A549 (cell line): ENCODE data around the gene C3orf62. TPM values are rescaled to one million over a fixed set of nuclear protein-coding genes. Genes with fewer than 3 reads are reported as not detected.
A peak's percentile ranks its signal among the peaks of the same experiment; 100 is the strongest.
"Not testable (repeated sequence)": the region's sequence is repeated elsewhere in the genome, so short reads cannot be mapped to it uniquely, and the experiment has no call there.

Source experiments
- ATAC-seq, 2 experiments: fragments of 200-7000 bp in 1 of 2; fragments of >200 bp in 1 of 2; cut with Nextera tagmentation in 1 of 2; cut with Tn5 transposase in 1 of 2; 3 replicates each; pipeline versions ENCODE4 v1.8.0 to v1.9.1; 2018 to 2020; ENCODE audit warnings: mild to moderate bottlenecking in 1 of 2, moderate library complexity in 1 of 2
- CTCF ChIA-PET: fragments of 300-600 bp; sonication (Branson Sonifier 250); formaldehyde crosslinking; extraction: SDS; loops from one replicate; lab custom pipeline; 2021; ENCODE audit warnings: antibody characterized with exemption, inconsistent platforms; lab: Yijun Ruan, JAX
- POLR2A ChIA-PET: fragments of 350-600 bp; formaldehyde crosslinking; extraction: SDS; loops from one replicate; lab custom pipeline; 2021; ENCODE audit warnings: antibody characterized with exemption, inconsistent platforms; lab: Yijun Ruan, JAX
- DNase-seq, 2 experiments: peaks; one replicate each; pipeline versions ENCODE4 v3.0.0 to v3.0.0-alpha.2; 2011 to 2016; ENCODE audit warnings: low read depth in 1 of 2, low spot score in 1 of 2
- FAIRE-seq: peaks from 2 replicates; lab custom pipeline; 2011; peaks lifted over from hg19 to GRCh38; lab: Jason Lieb, UNC
- H3K27ac ChIP-seq, 2 experiments: fragments of >200 bp; sonication (Bioruptor Twin); formaldehyde crosslinking; 3 replicates each; pipeline ENCODE4 v1.5.1; 2016 to 2017
- H3K4me1 ChIP-seq: fragments of >200 bp; sonication (Bioruptor Twin); formaldehyde crosslinking; 3 replicates; pipeline ENCODE4 v1.6.1; 2016
- H3K4me2 ChIP-seq: fragments of >200 bp; sonication (Bioruptor Twin); formaldehyde crosslinking; 3 replicates; pipeline ENCODE4 v1.6.1; 2016
- H3K4me3 ChIP-seq: fragments of >200 bp; sonication (Bioruptor Twin); formaldehyde crosslinking; 3 replicates; pipeline ENCODE4 v1.5.1; 2016
- H3K9me3 ChIP-seq: fragments of >200 bp; sonication (Bioruptor Twin); formaldehyde crosslinking; 3 replicates; pipeline ENCODE4 v1.6.1; 2016
- CEBPB ChIP-seq, 2 experiments: fragments of >200 bp in 1 of 2; sonication (Bioruptor Twin) in 1 of 2; formaldehyde crosslinking in 1 of 2; IDR thresholded peaks; 2 replicates each; pipeline ENCODE4 v1.6.1; 2012 to 2016
- HES2 ChIP-seq: fragments of >200 bp; sonication (Bioruptor Twin); formaldehyde crosslinking; IDR thresholded peaks from 2 replicates; pipeline ENCODE4 v1.6.1; 2016
- JUNB ChIP-seq: fragments of >200 bp; sonication (Bioruptor Twin); formaldehyde crosslinking; IDR thresholded peaks from 2 replicates; pipeline ENCODE4 v1.6.1; 2016
- KDM1A ChIP-seq: fragments of 200-600 bp; sonication (generic); IDR thresholded peaks from 2 replicates; pipeline ENCODE4 v1.6.1; 2016; ENCODE audit warnings: low read depth, mild to moderate bottlenecking
- MAFK ChIP-seq: fragments of 450-650 bp; IDR thresholded peaks from 2 replicates; pipeline ENCODE4 v1.6.1; 2014; ENCODE audit not compliant: partially characterized antibody
- MYC ChIP-seq: IDR thresholded peaks from 2 replicates; pipeline ENCODE4 v1.6.1; 2012; ENCODE audit warnings: mild to moderate bottlenecking, inconsistent platforms, low read length, improper control_type of control experiment, borderline replicate concordance
- POLR2AphosphoS2 ChIP-seq: conservative IDR thresholded peaks from 2 replicates; pipeline ENCODE4 v1.6.1; 2012; ENCODE audit warnings: low read length, improper control_type of control experiment, inconsistent platforms
- RAD21 ChIP-seq, 2 experiments: fragments of >200 bp in 1 of 2; sonication (Bioruptor Twin) in 1 of 2; formaldehyde crosslinking in 1 of 2; IDR thresholded peaks in 1 of 2; conservative IDR thresholded peaks in 1 of 2; 2 replicates in 1 of 2; 3 replicates in 1 of 2; pipeline ENCODE4 v1.6.1; 2012 to 2018; ENCODE audit warnings: inconsistent platforms in 1 of 2
- SMC3 ChIP-seq: fragments of >200 bp; sonication (Bioruptor Twin); formaldehyde crosslinking; IDR thresholded peaks from 3 replicates; pipeline ENCODE4 v1.6.1; 2018; ENCODE audit warnings: inconsistent platforms
- TP53 ChIP-seq: fragments of 250-450 bp; sonication (Bioruptor Pico); IDR thresholded peaks from 2 replicates; pipeline ENCODE4 v1.5.0; 2021; ENCODE audit warnings: mild to moderate bottlenecking, moderate library complexity
- ZFP36 ChIP-seq: fragments of 450-650 bp; IDR thresholded peaks from 2 replicates; pipeline ENCODE4 v1.6.1; 2014; ENCODE audit warnings: borderline replicate concordance; ENCODE audit not compliant: partially characterized antibody
- ZNF302 ChIP-seq: fragments of 250-450 bp; sonication (Bioruptor Pico); IDR thresholded peaks from 2 replicates; pipeline ENCODE4 v1.9.0; 2021; ENCODE audit warnings: inconsistent platforms, mild to moderate bottlenecking, moderate library complexity
- WGBS: methylation state at CpG from one replicate; pipeline ENCODE4 v1.1.6; 2017; ENCODE audit errors: missing lambda C conversion rate; 5-methylcytosine and 5-hydroxymethylcytosine counted together
- polyA plus RNA-seq, 4 experiments: library from polyadenylated mRNA; depleted of rRNA in 3 of 4; stranded (reverse); fragments of >200 nt; fragmentation: RNase III in 1 of 4; extraction: RNeasy Plus Mini Kit Qiagen cat#74134 plus additional on column Dnase treatment in 1 of 4; gene quantifications; 2 replicates in 3 of 4; 3 replicates in 1 of 4; pipeline ENCODE4 v1.2.3, GENCODE V29; 2011 to 2017
- small RNA-seq, 6 experiments: library from RNA; depleted of rRNA; stranded (forward); fragments of <200 nt; gene quantifications; one replicate each; pipeline ENCODE3, GENCODE V24; 2012

C3orf62 gene
- polyA plus RNA-seq, 2 of the 4 experiments (the other 2 are of a cell fraction), result 1.5 to 2.0 TPM

- not testable (repeated sequence) for FAIRE-seq
Measured at GRCh38 chr3:49220985-49221563, 56.0 kb downstream of the C3orf62 start.

GRCh38 chr3:49219132-49219531 lies 57.9 kb downstream of the C3orf62 start:
- peaks cover 17% of the 10 kb centered on the region for H3K4me1 ChIP-seq
- no peak overlapping the region for H3K4me3 ChIP-seq
- no peak overlapping the region; the same call in 2 of the 3 replicates for H3K4me2 ChIP-seq
- WGBS, result 83% methylated on average over 6 of the region's 6 CpGs
- FAIRE-seq, result no peak
- peaks cover 6% of the 10 kb centered on the region; the same call in 1 of the 3 replicates for H3K9me3 ChIP-seq
- no peak for ATAC-seq
- ChIA-PET CTCF (interaction anchor here (1.5 kb wide), 1 partner anchor 47 kb away, joined by 5 read pairs; the partner anchor contains the start of gene KLHDC8B), POLR2A (no interaction called here)
- H3K27ac ChIP-seq, result peak overlapping the region; percentile 79 to 91
- no peak for TF ChIP-seq ZFP36
- TF ChIP-seq TP53, result no peak
- TF ChIP-seq KDM1A, result no peak
- no peak for TF ChIP-seq POLR2AphosphoS2
- no peak for TF ChIP-seq MYC
- no peak for TF ChIP-seq HES2
- no peak for TF ChIP-seq SMC3
- no peak for TF ChIP-seq ZNF302
- no peak for TF ChIP-seq RAD21 (conservative IDR thresholded peaks at IDR 0.05 in 1 of 2, IDR thresholded peaks at IDR 0.05 in 1 of 2)
- TF ChIP-seq CEBPB (IDR thresholded peaks at IDR 0.05), result no peak
- no peak for TF ChIP-seq MAFK
- no peak for TF ChIP-seq JUNB
- DNase-seq, result no peak

More at GRCh38 chr3:49220985-49221563, 56.0 kb downstream of the C3orf62 start:
- peaks cover 17% of the 10 kb centered on the region for H3K4me1 ChIP-seq
- peak; percentile 92 for TF ChIP-seq MAFK
- H3K9me3 ChIP-seq, H3K4me2 ChIP-seq, H3K4me3 ChIP-seq, H3K27ac ChIP-seq, ATAC-seq, DNase-seq, POLR2A ChIA-PET: not testable (repeated sequence)
- WGBS, result 93% methylated on average over 5 of the region's 6 CpGs
- CTCF ChIA-PET, result interaction anchor here (1.0 kb wide), 1 partner anchor 452 kb away, joined by 3 read pairs; no protein-coding TSS in a partner anchor

Small RNA genes within 50 kb of the gene (small RNA-seq; reads per million reads assigned to genes)
- gene AC121247.2, result 0 reads per million in 6 experiments
- gene MIR4271, result 0 reads per million in 6 experiments
- gene RF00019, result 0 reads per million in 6 experiments

Other genes with a start within 250 kb of the C3orf62 start
- gene IMPDH2, start 247.8 kb downstream of the C3orf62 start, polyA plus RNA-seq (2011; rRNA removed), result 212 and 222 TPM in 2 replicates
- gene IMPDH2, start 247.8 kb downstream of the C3orf62 start, polyA plus RNA-seq (2017; fragmentation: RNase III; extraction: RNeasy Plus Mini Kit Qiagen cat#74134 plus additional on column Dnase treatment), result 175 to 203 TPM (median 177 TPM) in 3 replicates
- 53.8 and 76.2 TPM in 2 replicates for gene QRICH1, start 183.2 kb downstream of the C3orf62 start, polyA plus RNA-seq (2011; rRNA removed)
- 40.4 to 47.9 TPM (median 43.6 TPM) in 3 replicates for gene QRICH1, start 183.2 kb downstream of the C3orf62 start, polyA plus RNA-seq (2017; fragmentation: RNase III; extraction: RNeasy Plus Mini Kit Qiagen cat#74134 plus additional on column Dnase treatment)
- 118 and 196 TPM in 2 replicates for gene QARS1, start 172.5 kb downstream of the C3orf62 start, polyA plus RNA-seq (2011; rRNA removed)
- gene QARS1, start 172.5 kb downstream of the C3orf62 start, polyA plus RNA-seq (2017; fragmentation: RNase III; extraction: RNeasy Plus Mini Kit Qiagen cat#74134 plus additional on column Dnase treatment), result 157 to 166 TPM (median 164 TPM) in 3 replicates
- gene USP19, start 156.4 kb downstream of the C3orf62 start, polyA plus RNA-seq (2011; rRNA removed), result 28.8 and 30.5 TPM in 2 replicates
- 20.1 to 21.6 TPM (median 21.2 TPM) in 3 replicates for gene USP19, start 156.4 kb downstream of the C3orf62 start, polyA plus RNA-seq (2017; fragmentation: RNase III; extraction: RNeasy Plus Mini Kit Qiagen cat#74134 plus additional on column Dnase treatment)
- 146 and 238 TPM in 2 replicates for gene LAMB2, start 144.2 kb downstream of the C3orf62 start, polyA plus RNA-seq (2011; rRNA removed)
- 74.5 to 95.5 TPM (median 87.3 TPM) in 3 replicates for gene LAMB2, start 144.2 kb downstream of the C3orf62 start, polyA plus RNA-seq (2017; fragmentation: RNase III; extraction: RNeasy Plus Mini Kit Qiagen cat#74134 plus additional on column Dnase treatment)
- gene CCDC71, start 110.9 kb downstream of the C3orf62 start, polyA plus RNA-seq (2011; rRNA removed), result 13.4 and 15.9 TPM in 2 replicates
- gene CCDC71, start 110.9 kb downstream of the C3orf62 start, polyA plus RNA-seq (2017; fragmentation: RNase III; extraction: RNeasy Plus Mini Kit Qiagen cat#74134 plus additional on column Dnase treatment), result 8.1 to 10.0 TPM (median 9.6 TPM) in 3 replicates
- gene KLHDC8B, start 105.6 kb downstream of the C3orf62 start, polyA plus RNA-seq (2011; rRNA removed), result 6.7 and 7.4 TPM in 2 replicates
- 7.0 to 9.9 TPM (median 8.9 TPM) in 3 replicates for gene KLHDC8B, start 105.6 kb downstream of the C3orf62 start, polyA plus RNA-seq (2017; fragmentation: RNase III; extraction: RNeasy Plus Mini Kit Qiagen cat#74134 plus additional on column Dnase treatment)
- gene USP4, start 62.8 kb upstream of the C3orf62 start, polyA plus RNA-seq (2011; rRNA removed), result 23.7 and 29.0 TPM in 2 replicates
- 12.9 to 14.4 TPM (median 12.9 TPM) in 3 replicates for gene USP4, start 62.8 kb upstream of the C3orf62 start, polyA plus RNA-seq (2017; fragmentation: RNase III; extraction: RNeasy Plus Mini Kit Qiagen cat#74134 plus additional on column Dnase treatment)
- gene GPX1, start 81.1 kb upstream of the C3orf62 start, polyA plus RNA-seq (2011; rRNA removed), result 150 and 157 TPM in 2 replicates
- gene GPX1, start 81.1 kb upstream of the C3orf62 start, polyA plus RNA-seq (2017; fragmentation: RNase III; extraction: RNeasy Plus Mini Kit Qiagen cat#74134 plus additional on column Dnase treatment), result 247 to 301 TPM (median 271 TPM) in 3 replicates
- gene RHOA, start 134.7 kb upstream of the C3orf62 start, polyA plus RNA-seq (2011; rRNA removed), result 332 and 343 TPM in 2 replicates
- gene RHOA, start 134.7 kb upstream of the C3orf62 start, polyA plus RNA-seq (2017; fragmentation: RNase III; extraction: RNeasy Plus Mini Kit Qiagen cat#74134 plus additional on column Dnase treatment), result 549 to 596 TPM (median 587 TPM) in 3 replicates
- gene TCTA, start 135.2 kb upstream of the C3orf62 start, polyA plus RNA-seq (2011; rRNA removed), result 14.8 and 19.9 TPM in 2 replicates
- 14.6 to 17.0 TPM (median 15.6 TPM) in 3 replicates for gene TCTA, start 135.2 kb upstream of the C3orf62 start, polyA plus RNA-seq (2017; fragmentation: RNase III; extraction: RNeasy Plus Mini Kit Qiagen cat#74134 plus additional on column Dnase treatment)
- gene AMT, start 145.2 kb upstream of the C3orf62 start, polyA plus RNA-seq (2011; rRNA removed), result 1.4 and 3.4 TPM in 2 replicates
- 0.49 to 0.83 TPM (median 0.70 TPM) in 3 replicates for gene AMT, start 145.2 kb upstream of the C3orf62 start, polyA plus RNA-seq (2017; fragmentation: RNase III; extraction: RNeasy Plus Mini Kit Qiagen cat#74134 plus additional on column Dnase treatment)
- 9.9 and 12.8 TPM in 2 replicates for gene NICN1, start 152.1 kb upstream of the C3orf62 start, polyA plus RNA-seq (2011; rRNA removed)
- gene NICN1, start 152.1 kb upstream of the C3orf62 start, polyA plus RNA-seq (2017; fragmentation: RNase III; extraction: RNeasy Plus Mini Kit Qiagen cat#74134 plus additional on column Dnase treatment), result 10.0 to 11.2 TPM (median 10.7 TPM) in 3 replicates
- 46.6 and 70.8 TPM in 2 replicates for gene DAG1, start 193.0 kb upstream of the C3orf62 start, polyA plus RNA-seq (2011; rRNA removed)
- 57.1 to 59.6 TPM (median 59.4 TPM) in 3 replicates for gene DAG1, start 193.0 kb upstream of the C3orf62 start, polyA plus RNA-seq (2017; fragmentation: RNase III; extraction: RNeasy Plus Mini Kit Qiagen cat#74134 plus additional on column Dnase treatment)